COLO668 (cell line): ENCODE measurements around the gene RNF223.
A peak's percentile ranks its signal among the peaks of the same experiment; 100 is the strongest.
"Not testable (repeated sequence)": the region's sequence is repeated elsewhere in the genome, so short reads cannot be mapped to it uniquely, and the experiment has no call there.

Experiments
- DNase-seq: peaks from one replicate; lab custom pipeline; 2025; ENCODE audit not compliant: unreplicated experiment; lab: John Stamatoyannopoulos, UW

Gene RNF223

DNA sequence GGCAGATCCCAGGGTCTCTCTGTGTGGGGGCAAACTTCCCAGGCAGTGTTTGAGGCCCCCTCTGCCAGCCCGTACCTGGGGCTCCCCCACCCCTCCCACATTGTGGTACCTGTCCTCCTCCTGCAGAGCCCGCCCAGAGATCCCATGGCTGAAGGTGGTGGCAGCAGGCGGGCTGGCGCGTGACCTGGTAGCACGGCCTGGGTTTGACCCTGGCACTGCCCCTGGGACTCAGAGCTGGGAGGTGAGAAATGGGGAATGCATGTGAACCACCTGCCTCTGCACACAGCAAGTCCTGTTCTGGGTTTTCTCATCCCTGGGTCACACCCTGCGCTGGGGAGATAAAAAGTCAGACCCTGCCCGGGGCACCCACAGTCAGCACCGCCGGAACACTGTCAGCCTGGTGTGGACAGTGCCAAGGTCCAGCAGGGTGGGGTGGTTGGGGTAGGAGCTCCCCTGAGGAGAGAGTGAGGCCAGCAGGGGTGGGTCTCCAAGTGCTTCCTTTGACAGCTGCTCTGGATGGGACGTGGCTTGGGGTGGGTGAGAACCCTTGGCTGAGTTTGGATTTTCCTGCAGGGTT is 42.4 kb downstream of the RNF223 start:
- DNase-seq = no peak

DNA sequence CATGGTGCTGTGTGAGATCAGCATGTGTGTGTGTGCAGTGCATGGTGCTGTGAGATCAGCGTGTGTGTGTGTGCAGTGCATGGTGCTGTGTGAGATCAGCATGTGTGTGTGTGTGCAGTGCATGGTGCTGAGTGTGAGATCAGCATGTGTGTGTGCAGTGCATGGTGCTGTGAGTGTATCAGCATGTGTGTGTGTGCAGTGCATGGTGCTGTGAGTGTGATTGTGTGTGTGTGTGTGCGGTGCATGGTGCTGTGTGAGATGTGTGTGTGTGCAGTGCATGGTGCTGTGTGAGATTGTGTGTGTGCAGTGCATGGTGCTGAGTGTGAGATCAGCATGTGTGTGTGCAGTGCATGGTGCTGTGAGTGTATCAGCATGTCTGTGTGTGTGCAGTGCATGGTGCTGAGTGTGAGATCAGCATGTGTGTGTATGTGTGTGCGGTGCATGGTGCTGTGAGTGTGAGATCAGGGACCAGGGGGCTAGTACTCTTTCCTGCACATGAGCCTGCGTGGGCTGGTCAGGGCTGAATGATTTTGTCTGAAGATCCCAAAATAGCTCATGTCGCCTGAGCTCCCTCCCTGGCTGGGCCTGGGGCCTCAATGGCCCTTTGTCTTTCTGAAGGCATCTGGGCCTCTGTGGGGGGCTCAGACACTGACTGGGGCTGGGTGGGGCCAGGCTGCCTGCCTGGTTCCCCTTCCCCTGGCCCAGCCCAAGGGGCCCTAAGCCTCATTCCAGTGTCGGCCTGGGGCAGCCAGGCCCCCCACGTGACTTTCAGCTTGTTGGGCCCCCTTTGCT is 43.0 kb downstream of the RNF223 start:
- DNase-seq = not testable (repeated sequence)

DNA sequence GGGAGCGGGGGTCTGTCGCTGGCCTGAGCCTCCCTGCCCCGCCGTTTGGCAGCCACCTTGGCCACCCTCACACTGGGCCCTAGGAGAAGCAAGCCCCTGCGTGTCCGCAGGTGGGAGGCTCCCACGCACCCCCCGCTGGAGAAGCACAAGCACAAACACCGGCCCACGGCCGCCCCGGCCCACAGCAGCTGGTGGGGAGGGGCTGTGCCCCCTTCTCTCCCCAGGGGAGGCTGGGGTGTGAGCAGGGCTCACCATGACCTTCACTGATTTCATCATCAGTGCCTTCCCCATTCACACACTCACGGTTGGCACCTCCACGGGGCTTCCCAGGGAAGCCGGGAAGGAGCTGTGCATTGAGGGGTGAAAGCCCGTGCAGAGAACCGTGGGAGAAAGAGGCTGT is 46.3 kb downstream of the RNF223 start:
- no peak for DNase-seq

- DNase-seq = no peak
Observed at GRCh38 chr1:1026599-1027413, 47.3 kb downstream of the RNF223 start.

DNA sequence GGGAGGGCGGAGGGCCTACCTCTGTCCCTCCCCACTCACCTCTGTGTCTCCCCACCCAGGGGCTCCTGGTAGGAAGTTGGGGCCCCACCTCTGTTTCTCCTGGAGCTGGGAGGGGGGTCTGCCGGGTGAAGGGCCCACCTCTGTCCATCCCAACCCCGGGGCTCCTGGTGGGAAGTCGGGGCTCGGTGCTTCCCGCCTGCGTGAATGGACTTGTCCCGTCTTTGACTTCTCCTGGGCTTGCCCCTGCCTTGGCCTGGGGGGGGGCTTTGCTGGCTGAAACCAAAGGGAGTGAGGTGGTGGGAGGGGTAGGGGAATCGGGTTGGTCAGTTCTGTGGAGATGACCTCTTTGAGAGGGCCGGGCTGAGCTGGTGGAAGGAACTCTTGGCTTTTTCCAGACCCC is 48.4 kb downstream of the RNF223 start:
- no peak for DNase-seq

GRCh38 chr1:1024771-1025699 is 49.1 kb downstream of the RNF223 start:
- DNase-seq = no peak

- DNase-seq = no peak
Observed at GRCh38 chr1:1024149-1024770, 49.8 kb downstream of the RNF223 start.

GRCh38 chr1:1023700-1024099 is 50.4 kb downstream of the RNF223 start:
- no peak for DNase-seq

DNA sequence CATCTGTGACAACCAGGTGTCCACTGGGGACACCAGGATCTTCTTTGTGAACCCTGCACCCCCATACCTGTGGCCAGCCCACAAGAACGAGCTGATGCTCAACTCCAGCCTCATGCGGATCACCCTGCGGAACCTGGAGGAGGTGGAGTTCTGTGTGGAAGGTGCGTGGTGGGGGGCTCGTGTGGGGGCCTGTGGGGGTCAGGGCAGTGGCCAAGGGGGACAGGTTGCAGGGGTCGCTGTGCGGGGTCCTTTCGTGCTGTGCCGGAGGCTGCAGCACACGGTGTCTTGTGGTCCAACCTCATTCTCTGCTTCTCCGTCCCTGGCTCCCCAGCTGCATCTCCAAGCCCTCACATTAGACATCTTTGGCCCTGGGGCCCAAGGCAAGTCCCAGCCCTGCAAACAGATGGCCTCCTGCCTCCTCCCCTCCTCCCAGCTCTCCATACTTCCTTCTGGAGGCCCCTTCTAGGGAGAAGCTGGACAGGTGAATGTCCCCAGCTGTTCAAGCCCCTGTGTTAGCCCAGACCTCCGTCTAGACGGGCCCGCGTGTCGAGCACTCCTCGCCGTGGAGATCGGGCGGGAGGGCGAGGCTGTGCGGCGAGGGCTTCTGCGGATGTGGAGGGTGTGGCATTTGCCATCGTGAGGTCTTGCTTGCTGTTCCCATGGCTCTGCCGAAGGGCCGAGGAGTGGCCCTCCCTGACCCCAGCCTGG is 51.6 kb downstream of the RNF223 start:
- no peak for DNase-seq

GRCh38 chr1:1021920-1022259 is 52.2 kb downstream of the RNF223 start:
- no peak for DNase-seq

DNA sequence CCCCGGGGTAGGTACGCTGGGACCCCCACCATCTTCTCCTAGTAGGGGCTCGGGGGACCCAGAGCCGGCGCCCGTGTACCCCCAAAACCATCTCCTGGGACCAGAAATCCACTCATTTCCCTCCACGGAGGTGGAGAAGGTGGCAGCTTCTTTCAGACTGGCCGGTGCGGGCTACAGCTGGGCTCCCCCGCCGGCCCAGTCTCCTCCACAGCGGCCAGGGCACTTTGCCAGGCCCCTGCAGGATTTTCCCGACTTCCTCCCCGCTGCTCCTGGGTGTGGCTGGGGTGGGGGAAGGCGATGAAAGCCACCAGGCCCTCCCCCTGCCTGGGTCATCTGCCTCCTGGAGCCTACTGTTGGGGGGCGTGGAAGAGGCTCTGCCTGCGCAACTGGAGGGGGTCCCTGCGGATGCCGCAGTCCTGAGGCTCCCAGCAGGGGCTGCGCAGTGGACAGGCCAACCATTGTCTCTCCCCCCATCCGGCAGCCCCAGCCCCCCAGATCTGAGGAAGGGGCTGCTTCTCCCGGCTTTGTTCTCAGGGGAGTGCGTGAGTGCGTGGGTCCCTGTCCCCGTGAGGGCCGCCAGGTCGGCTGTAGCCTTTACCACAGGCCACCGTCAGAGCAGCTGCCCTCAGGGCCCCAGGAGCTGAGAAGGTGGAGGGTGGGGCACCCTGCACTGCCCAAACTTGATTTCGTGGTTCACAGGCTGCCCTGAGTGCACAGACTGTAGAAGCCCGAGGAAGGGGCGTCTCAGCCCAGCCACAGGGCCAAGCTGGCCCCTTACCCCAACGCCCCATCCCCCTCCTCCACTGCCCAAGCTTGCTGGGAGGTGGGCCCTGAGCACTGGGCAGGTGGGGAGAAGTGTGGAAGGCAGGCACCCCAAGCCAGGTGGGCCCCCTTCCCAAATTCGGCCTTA is 52.8 kb downstream of the RNF223 start:
- DNase-seq = peak; percentile 83
